SU-DHL-6 (cell line): Measurements from ENCODE around the gene TTN.

Source experiments
- H2AFZ ChIP-seq: fragments of 200-600 bp; sonication (generic); 2 replicates; pipeline ENCODE4 v1.6.1; 2014; ENCODE audit warnings: low read depth, mild to moderate bottlenecking, moderate library complexity, mixed read lengths, antibody characterized with exemption, low read length; ENCODE audit not compliant: severe bottlenecking
- H3F3A ChIP-seq: fragments of 200-600 bp; shearing (Covaris generic); 2 replicates; pipeline ENCODE4 v1.6.0; 2016; ENCODE audit warnings: antibody characterized with exemption, mild to moderate bottlenecking; ENCODE audit not compliant: insufficient read depth
- H3K27ac ChIP-seq: fragments of 200-600 bp; sonication (generic); 2 replicates; pipeline ENCODE4 v1.5.1; 2016; ENCODE audit warnings: low read depth, mild to moderate bottlenecking, low read length, moderate library complexity, mixed read lengths
- H3K27me3 ChIP-seq: fragments of 200-600 bp; sonication (generic), shearing (Covaris generic); 2 replicates; pipeline ENCODE4 v1.6.0; 2014; ENCODE audit warnings: mild to moderate bottlenecking, low read length
- H3K36me3 ChIP-seq: fragments of 200-600 bp; sonication (generic); 2 replicates; pipeline ENCODE4 v1.6.1; 2014; ENCODE audit warnings: mild to moderate bottlenecking, low read length, mixed read lengths
- H3K4me2 ChIP-seq: fragments of 300-600, 200-600 bp; shearing (Covaris generic), sonication (generic); 2 replicates; pipeline ENCODE4 v1.6.0; 2014; ENCODE audit warnings: low read length, low read depth, mild to moderate bottlenecking; ENCODE audit not compliant: poor library complexity, severe bottlenecking
- H3K4me3 ChIP-seq: fragments of 200-600 bp; sonication (generic); 2 replicates; pipeline ENCODE4 v1.5.1; 2014; ENCODE audit warnings: antibody characterized with exemption, low read length, mild to moderate bottlenecking, mixed read lengths; ENCODE audit not compliant: insufficient read depth, poor library complexity, severe bottlenecking
- H3K79me2 ChIP-seq: fragments of 200-600 bp; sonication (generic); 2 replicates; pipeline ENCODE4 v1.6.1; 2014; ENCODE audit warnings: mild to moderate bottlenecking, low read length, moderate library complexity; ENCODE audit not compliant: insufficient read depth
- H3K9ac ChIP-seq: fragments of 200-600 bp; sonication (generic); 2 replicates; pipeline ENCODE4 v1.7.0; 2014; ENCODE audit warnings: mild to moderate bottlenecking, low read length
- H3K9me2 ChIP-seq: fragments of 200-600 bp; sonication (generic); replicated peaks from 2 replicates; pipeline ENCODE4 v1.6.1; 2014; ENCODE audit warnings: low read length; ENCODE audit not compliant: insufficient read depth
- H3K9me3 ChIP-seq: fragments of 200-600 bp; sonication (generic); 2 replicates; pipeline ENCODE4 v1.6.1; 2014; ENCODE audit warnings: low read length, mixed read lengths; ENCODE audit not compliant: insufficient read depth
- H4K20me1 ChIP-seq: fragments of 200-600 bp; sonication (generic); 2 replicates; pipeline ENCODE4 v1.6.1; 2014; ENCODE audit warnings: low read depth, mild to moderate bottlenecking, antibody characterized with exemption, low read length, moderate library complexity, mixed read lengths
- CTCF ChIP-seq: fragments of 200-600 bp; sonication (generic); IDR thresholded peaks from one replicate; pipeline ENCODE4 v1.5.1; 2017; ENCODE audit warnings: antibody characterized with exemption, mild to moderate bottlenecking, low read length, moderate library complexity; ENCODE audit not compliant: insufficient read depth, poor library complexity, severe bottlenecking
- EZH2phosphoT487 ChIP-seq: fragments of 200-600 bp; sonication (generic), shearing (Covaris generic); conservative IDR thresholded peaks from 2 replicates; pipeline ENCODE4 v1.6.1; 2018; ENCODE audit warnings: mild to moderate bottlenecking, antibody characterized with exemption, low read length, moderate library complexity, mixed read lengths

Gene TTN

GRCh38 chr2:178783889-178784288 is 23.3 kb downstream of the TTN start:
- H3K79me2 ChIP-seq, result no peaks in the 10 kb centered on the region

GRCh38 chr2:178782236-178782635 is 25.0 kb downstream of the TTN start:
- TF ChIP-seq CTCF (no peak), EZH2phosphoT487 (no peak)
- no peaks in the 10 kb centered on the region for H4K20me1 ChIP-seq

More at GRCh38 chr2:178783889-178784288, 23.3 kb downstream of the TTN start:
- Histone ChIP-seq H3K4me3 (no peak overlapping the region), H3K9me3 (no peaks in the 10 kb centered on the region), H4K20me1 (no peaks in the 10 kb centered on the region), H2AFZ (no peak overlapping the region), H3K4me2 (no peak overlapping the region), H3K9ac (no peak overlapping the region), H3K27me3 (no peaks in the 10 kb centered on the region), H3K27ac (no peak overlapping the region), H3K36me3 (no peaks in the 10 kb centered on the region), H3K9me2 (no peaks in the 10 kb centered on the region), H3F3A (no peaks in the 10 kb centered on the region)
- TF ChIP-seq EZH2phosphoT487 (no peak), CTCF (no peak)

GRCh38 chr2:178777577-178777976 is 29.6 kb downstream of the TTN start:
- TF ChIP-seq EZH2phosphoT487, result no peak
- no peak for TF ChIP-seq CTCF
- Histone ChIP-seq H3K27me3 (no peaks in the 10 kb centered on the region), H3K36me3 (no peaks in the 10 kb centered on the region), H3K9me2 (no peaks in the 10 kb centered on the region), H3K27ac (no peak overlapping the region), H3K4me2 (no peak overlapping the region), H4K20me1 (no peaks in the 10 kb centered on the region), H3K9ac (no peak overlapping the region), H3K4me3 (no peak overlapping the region), H3K9me3 (no peaks in the 10 kb centered on the region), H3K79me2 (no peaks in the 10 kb centered on the region), H2AFZ (no peak overlapping the region), H3F3A (no peaks in the 10 kb centered on the region)

More at GRCh38 chr2:178782236-178782635, 25.0 kb downstream of the TTN start:
- no peaks in the 10 kb centered on the region for H3F3A ChIP-seq
- H2AFZ ChIP-seq, result no peak overlapping the region
- no peak overlapping the region for H3K4me3 ChIP-seq
- no peaks in the 10 kb centered on the region for H3K9me2 ChIP-seq
- no peak overlapping the region for H3K9ac ChIP-seq
- no peaks in the 10 kb centered on the region for H3K9me3 ChIP-seq
- no peak overlapping the region for H3K4me2 ChIP-seq
- H3K79me2 ChIP-seq, result no peaks in the 10 kb centered on the region
- no peaks in the 10 kb centered on the region for H3K36me3 ChIP-seq
- H3K27ac ChIP-seq, result no peak overlapping the region
- no peaks in the 10 kb centered on the region for H3K27me3 ChIP-seq
